ENCODE data around the gene CHAD. TPM values are rescaled to one million over a fixed set of nuclear protein-coding genes. Genes with fewer than 3 reads are reported as not detected.

CHAD gene
- total and polyA plus RNA-seq, 2 of the 13 experiments (the other 11 are each of a cell fraction or from before 2014, with no cell fraction given) = 1.4 TPM; not detected in 1

DNA sequence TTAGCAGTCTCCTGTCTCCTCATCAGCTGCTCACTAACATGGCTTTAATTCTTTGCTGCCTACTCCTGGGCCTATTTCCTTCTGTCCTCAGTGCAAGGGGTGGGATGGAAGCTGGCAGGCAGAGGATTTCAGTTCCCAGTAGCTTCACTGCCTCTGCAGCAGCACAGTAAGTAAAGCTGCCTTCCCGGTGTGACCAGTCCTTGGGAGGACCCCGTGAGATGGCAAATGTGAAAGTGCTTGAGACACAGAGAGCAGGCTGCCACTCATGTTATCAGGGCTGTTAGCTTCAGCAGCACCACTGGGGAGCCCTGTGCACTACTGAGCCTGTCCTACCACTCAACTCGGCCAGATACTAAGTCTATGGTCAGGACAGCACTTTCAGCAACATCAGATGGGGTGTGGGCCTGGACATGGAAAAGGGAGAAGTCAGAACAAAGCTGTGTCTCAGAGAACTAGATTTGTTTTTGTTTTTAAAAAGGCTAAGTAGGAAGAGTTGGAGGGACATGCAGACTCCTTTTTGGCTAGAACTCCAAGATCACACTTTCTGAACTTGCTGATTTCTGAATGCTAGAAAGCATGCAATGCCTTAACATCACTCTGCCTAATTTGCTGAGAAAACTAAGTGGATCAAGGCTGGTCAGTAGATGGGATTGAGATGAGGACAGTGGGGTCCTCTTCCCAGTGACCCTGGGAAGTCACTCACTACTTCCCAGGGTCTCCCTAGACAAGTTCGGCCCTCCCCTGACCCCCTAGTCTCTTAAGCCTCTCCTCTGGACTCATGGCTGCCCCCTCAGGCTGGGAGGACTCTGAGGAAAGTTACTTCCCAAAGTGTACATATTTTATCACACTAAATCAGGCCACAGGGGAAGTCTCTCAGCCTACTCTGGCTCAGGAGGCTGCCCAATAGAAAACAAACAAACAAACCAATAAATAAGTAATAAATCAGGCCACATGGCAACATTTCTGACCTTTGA lies 41.6 kb downstream of the CHAD start (continued):
- TF ChIP-seq, protein P1, sequence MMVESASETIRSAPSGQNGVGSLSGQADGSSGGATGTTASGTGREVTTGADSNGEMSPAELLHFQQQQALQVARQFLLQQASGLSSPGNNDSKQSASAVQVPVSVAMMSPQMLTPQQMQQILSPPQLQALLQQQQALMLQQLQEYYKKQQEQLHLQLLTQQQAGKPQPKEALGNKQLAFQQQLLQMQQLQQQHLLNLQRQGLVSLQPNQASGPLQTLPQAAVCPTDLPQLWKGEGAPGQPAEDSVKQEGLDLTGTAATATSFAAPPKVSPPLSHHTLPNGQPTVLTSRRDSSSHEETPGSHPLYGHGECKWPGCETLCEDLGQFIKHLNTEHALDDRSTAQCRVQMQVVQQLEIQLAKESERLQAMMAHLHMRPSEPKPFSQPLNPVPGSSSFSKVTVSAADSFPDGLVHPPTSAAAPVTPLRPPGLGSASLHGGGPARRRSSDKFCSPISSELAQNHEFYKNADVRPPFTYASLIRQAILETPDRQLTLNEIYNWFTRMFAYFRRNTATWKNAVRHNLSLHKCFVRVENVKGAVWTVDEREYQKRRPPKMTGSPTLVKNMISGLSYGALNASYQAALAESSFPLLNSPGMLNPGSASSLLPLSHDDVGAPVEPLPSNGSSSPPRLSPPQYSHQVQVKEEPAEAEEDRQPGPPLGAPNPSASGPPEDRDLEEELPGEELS (CRISPR knock-in tag; IDR thresholded peaks at IDR 0.05) = no peak
- TF ChIP-seq TCF7L2 (IDR thresholded peaks at IDR 0.05; ENCODE audit: low read depth, low read length) = no peak
- TF ChIP-seq ARHGAP35 (CRISPR knock-in tag; IDR thresholded peaks at IDR 0.05; ENCODE audit: borderline replicate concordance) = 0 out of 2 replicates have a peak, but pooled peaks have one; percentile 24
- TF ChIP-seq ARNTL (CRISPR knock-in tag; IDR thresholded peaks at IDR 0.05) = peak; percentile 44; the same call in 1 of the 2 replicates
- TF ChIP-seq HDAC2 (CRISPR knock-in tag; IDR thresholded peaks at IDR 0.05) = 0 out of 2 replicates have a peak, but pooled peaks have one; percentile 20
- 0 out of 2 replicates have a peak, but pooled peaks have one; percentile 30 for TF ChIP-seq ZNF136 (CRISPR knock-in tag; IDR thresholded peaks at IDR 0.05; ENCODE audit: low read depth)
- 0 out of 2 replicates have a peak, but pooled peaks have one; percentile 12 for TF ChIP-seq ZNF121 (CRISPR knock-in tag; IDR thresholded peaks at IDR 0.05)
- TF ChIP-seq GLI4 (CRISPR knock-in tag; IDR thresholded peaks at IDR 0.05; ENCODE audit: borderline replicate concordance) = 0 out of 2 replicates have a peak, but pooled peaks have one; percentile 23
- TF ChIP-seq ZBTB20 (CRISPR knock-in tag; IDR thresholded peaks at IDR 0.05; ENCODE audit: borderline replicate concordance, low read depth) = no peak; the same call in 1 of the 2 replicates
- TF ChIP-seq, protein P2, sequence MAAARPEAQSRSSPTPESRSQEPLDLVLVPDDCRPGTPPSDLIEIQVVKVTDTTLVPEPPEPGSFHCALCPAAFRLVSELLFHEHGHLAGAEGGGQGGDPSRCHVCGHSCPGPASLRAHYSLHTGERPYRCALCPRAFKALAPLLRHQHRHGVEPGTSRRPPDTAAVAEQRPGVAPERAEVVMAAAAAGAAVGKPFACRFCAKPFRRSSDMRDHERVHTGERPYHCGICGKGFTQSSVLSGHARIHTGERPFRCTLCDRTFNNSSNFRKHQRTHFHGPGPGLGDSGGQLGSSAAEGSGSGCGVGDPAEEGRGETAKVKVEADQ (CRISPR knock-in tag; IDR thresholded peaks at IDR 0.05; ENCODE audit: borderline replicate concordance) = peak; percentile 14; the same call in 1 of the 2 replicates
- no peak for TF ChIP-seq SP1 (IDR thresholded peaks at IDR 0.05)
- TF ChIP-seq SP1 (CRISPR knock-in tag; IDR thresholded peaks at IDR 0.05) = peak; percentile 7; the same call in 1 of the 2 replicates
- TF ChIP-seq ZNF343 (CRISPR knock-in tag; IDR thresholded peaks at IDR 0.05) = no peak
- no peak for TF ChIP-seq ZNF382 (CRISPR knock-in tag; IDR thresholded peaks at IDR 0.05; ENCODE audit: borderline replicate concordance)
- TF ChIP-seq SMAD3 (CRISPR knock-in tag; IDR thresholded peaks at IDR 0.05) = 0 out of 2 replicates have a peak, but pooled peaks have one; percentile 6
- TF ChIP-seq ZNF619 (CRISPR knock-in tag; IDR thresholded peaks at IDR 0.05) = no peak
- TF ChIP-seq ZMYM3 (CRISPR knock-in tag; IDR thresholded peaks at IDR 0.05) = no peak
- TF ChIP-seq MIER2 (CRISPR knock-in tag; IDR thresholded peaks at IDR 0.05) = peak; percentile 51; the same call in 1 of the 2 replicates
- TF ChIP-seq, protein P3, sequence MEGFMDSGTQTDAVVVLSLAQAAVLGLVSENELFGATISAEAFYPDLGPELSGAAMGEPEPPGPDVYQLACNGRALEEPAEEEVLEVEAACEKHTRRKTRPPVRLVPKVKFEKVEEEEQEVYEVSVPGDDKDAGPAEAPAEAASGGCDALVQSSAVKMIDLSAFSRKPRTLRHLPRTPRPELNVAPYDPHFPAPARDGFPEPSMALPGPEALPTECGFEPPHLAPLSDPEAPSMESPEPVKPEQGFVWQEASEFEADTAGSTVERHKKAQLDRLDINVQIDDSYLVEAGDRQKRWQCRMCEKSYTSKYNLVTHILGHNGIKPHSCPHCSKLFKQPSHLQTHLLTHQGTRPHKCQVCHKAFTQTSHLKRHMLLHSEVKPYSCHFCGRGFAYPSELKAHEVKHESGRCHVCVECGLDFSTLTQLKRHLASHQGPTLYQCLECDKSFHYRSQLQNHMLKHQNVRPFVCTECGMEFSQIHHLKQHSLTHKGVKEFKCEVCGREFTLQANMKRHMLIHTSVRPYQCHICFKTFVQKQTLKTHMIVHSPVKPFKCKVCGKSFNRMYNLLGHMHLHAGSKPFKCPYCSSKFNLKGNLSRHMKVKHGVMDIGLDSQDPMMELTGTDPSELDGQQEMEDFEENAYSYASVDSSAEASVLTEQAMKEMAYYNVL (CRISPR knock-in tag; IDR thresholded peaks at IDR 0.05; ENCODE audit: borderline replicate concordance) = 0 out of 2 replicates have a peak, but pooled peaks have one; percentile 42
- TF ChIP-seq ZNF230 (CRISPR knock-in tag; IDR thresholded peaks at IDR 0.05) = no peak
- no peak for TF ChIP-seq ZNF263 (CRISPR knock-in tag; IDR thresholded peaks at IDR 0.05)
- TF ChIP-seq TOPORS (CRISPR knock-in tag; IDR thresholded peaks at IDR 0.05) = 0 out of 2 replicates have a peak, but pooled peaks have one; percentile 37
- TF ChIP-seq, protein P4, sequence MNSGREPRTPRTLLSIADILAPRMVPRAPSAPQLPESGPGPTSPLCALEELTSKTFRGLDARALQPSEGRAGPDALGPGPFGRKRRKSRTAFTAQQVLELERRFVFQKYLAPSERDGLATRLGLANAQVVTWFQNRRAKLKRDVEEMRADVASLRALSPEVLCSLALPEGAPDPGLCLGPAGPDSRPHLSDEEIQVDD (CRISPR knock-in tag; IDR thresholded peaks at IDR 0.05; ENCODE audit: borderline replicate concordance) = peak; percentile 66; the same call in 1 of the 2 replicates
- no peak for TF ChIP-seq HDAC6 (IDR thresholded peaks at IDR 0.05; ENCODE audit: low read depth, low read length)
